Measurements from ENCODE around the gene ADCY9.
"Not testable (repeated sequence)": the region's sequence is repeated elsewhere in the genome, so short reads cannot be mapped to it uniquely, and the experiment has no call there.

Gene ADCY9

DNA sequence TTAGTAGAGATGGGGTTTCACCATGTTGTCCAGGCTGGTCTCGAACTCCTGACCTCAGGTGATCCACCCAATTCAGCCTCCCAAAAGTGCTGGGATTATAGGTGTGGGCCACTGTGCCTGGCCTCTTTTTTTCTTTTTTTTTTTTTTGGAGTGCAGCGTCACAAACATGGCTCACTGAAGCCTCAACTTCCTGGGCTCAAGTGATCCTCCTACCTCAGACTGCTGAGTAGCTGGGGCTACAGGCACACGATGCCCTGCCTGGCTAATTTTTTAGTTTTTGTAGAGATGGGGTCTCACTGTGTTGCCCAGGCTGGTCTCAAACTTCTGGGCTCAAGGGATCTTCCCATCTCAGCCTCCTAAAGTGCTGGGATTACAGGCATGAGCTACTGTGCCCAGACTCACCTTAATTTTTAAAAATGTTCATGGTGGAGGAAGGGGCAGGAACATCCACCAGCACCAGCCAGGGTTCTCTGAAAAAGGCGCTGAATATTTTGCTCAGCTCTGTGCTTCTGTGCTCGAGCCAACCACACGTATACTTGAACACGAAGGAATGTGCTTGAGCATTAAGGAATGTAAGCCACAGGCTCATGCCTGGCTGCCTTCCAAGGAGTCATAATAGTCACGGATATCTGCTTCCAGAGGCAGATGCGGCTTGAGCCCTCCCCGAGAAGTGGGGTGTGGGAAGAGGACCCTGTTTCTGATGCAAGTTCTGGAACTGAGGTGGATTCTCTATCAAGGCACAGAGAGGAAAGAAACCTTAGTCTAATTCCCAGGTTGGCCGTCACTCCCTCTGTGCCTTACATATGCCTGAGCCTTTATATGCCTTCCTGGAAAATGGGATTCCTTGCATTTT, 170.3 kb downstream of the ADCY9 start:
- Histone ChIP-seq H3K4me1 (ENCODE audit: control insufficient read depth, insufficient read depth, low read length) (no peaks in the 10 kb centered on the region), H3K9me3 (ENCODE audit: control insufficient read depth, insufficient read depth, low read depth, low read length) (no peaks in the 10 kb centered on the region), H3K36me3 (ENCODE audit: control insufficient read depth in 2 of 2, insufficient read depth in 1 of 2, low read length in 2 of 2) (no peaks in the 10 kb centered on the region), H3K4me3 (ENCODE audit: low read depth, low read length) (no peak overlapping the region), H3K27ac (ENCODE audit: extremely low read depth, low read depth, low read length) (no peak overlapping the region)
- CTCF ChIA-PET, result no interaction called here
- POLR2A ChIA-PET, result interaction anchor here (0.6 to 0.7 kb wide), 2 partner anchors 12 to 61 kb away, joined by 3 to 4 read pairs; no protein-coding TSS in a partner anchor
- 0 out of 2 replicates have a peak, but pooled peaks have one; percentile 37 for TF ChIP-seq ZNF692 (tag by site-specific recombination; IDR thresholded peaks at IDR 0.05)
- peak; percentile 52 for TF ChIP-seq ZNF335 (tag by site-specific recombination; conservative IDR thresholded peaks at IDR 0.05)
- TF ChIP-seq OSR2 (tag by site-specific recombination; IDR thresholded peaks at IDR 0.05), result peak; percentile 23
- 0 out of 2 replicates have a peak, but pooled peaks have one; percentile 15 for TF ChIP-seq ZBTB8A (tag by site-specific recombination; IDR thresholded peaks at IDR 0.05)
- TF ChIP-seq ZSCAN30 (tag by site-specific recombination; IDR thresholded peaks at IDR 0.05), result 0 out of 2 replicates have a peak, but pooled peaks have one; percentile 17
- TF ChIP-seq ZNF121 (tag by site-specific recombination; IDR thresholded peaks at IDR 0.05), result peak; percentile 95
- 0 out of 2 replicates have a peak, but pooled peaks have one; percentile 44 for TF ChIP-seq ZNF362 (tag by site-specific recombination; IDR thresholded peaks at IDR 0.05)
- 0 out of 2 replicates have a peak, but pooled peaks have one; percentile 39 for TF ChIP-seq ZNF600 (tag by site-specific recombination; IDR thresholded peaks at IDR 0.05)
- TF ChIP-seq ZNF274 (IDR thresholded peaks at IDR 0.05; ENCODE audit: low read length), result no peak
- TF ChIP-seq ZNF274 (tag by site-specific recombination; IDR thresholded peaks at IDR 0.05; ENCODE audit: borderline replicate concordance), result no peak
- 0 out of 2 replicates have a peak, but pooled peaks have one; percentile 30 for TF ChIP-seq ZBTB6 (tag by site-specific recombination; IDR thresholded peaks at IDR 0.05)
- TF ChIP-seq, protein P1, sequence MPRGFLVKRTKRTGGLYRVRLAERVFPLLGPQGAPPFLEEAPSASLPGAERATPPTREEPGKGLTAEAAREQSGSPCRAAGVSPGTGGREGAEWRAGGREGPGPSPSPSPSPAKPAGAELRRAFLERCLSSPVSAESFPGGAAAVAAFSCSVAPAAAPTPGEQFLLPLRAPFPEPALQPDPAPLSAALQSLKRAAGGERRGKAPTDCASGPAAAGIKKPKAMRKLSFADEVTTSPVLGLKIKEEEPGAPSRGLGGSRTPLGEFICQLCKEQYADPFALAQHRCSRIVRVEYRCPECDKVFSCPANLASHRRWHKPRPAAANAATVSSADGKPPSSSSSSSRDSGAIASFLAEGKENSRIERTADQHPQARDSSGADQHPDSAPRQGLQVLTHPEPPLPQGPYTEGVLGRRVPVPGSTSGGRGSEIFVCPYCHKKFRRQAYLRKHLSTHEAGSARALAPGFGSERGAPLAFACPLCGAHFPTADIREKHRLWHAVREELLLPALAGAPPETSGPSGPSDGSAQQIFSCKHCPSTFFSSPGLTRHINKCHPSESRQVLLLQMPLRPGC (tag by site-specific recombination; IDR thresholded peaks at IDR 0.05), result peak; percentile 96
- no peak for TF ChIP-seq ZNF19 (tag by site-specific recombination; IDR thresholded peaks at IDR 0.05; ENCODE audit: low read depth)
- peak; percentile 30; the same call in 1 of the 2 replicates for TF ChIP-seq ZBTB17 (tag by site-specific recombination; IDR thresholded peaks at IDR 0.05)
- TF ChIP-seq ZNF701 (tag by site-specific recombination; IDR thresholded peaks at IDR 0.05), result no peak
- no peak for TF ChIP-seq ZNF473 (tag by site-specific recombination; IDR thresholded peaks at IDR 0.05)
- TF ChIP-seq SCRT2 (tag by site-specific recombination; IDR thresholded peaks at IDR 0.05), result peak; percentile 68

GRCh38 chr16:3944457-3944856, 171.8 kb downstream of the ADCY9 start:
- H3K4me3 ChIP-seq (ENCODE audit: low read depth, low read length); H3K9me3 ChIP-seq (ENCODE audit: control insufficient read depth, insufficient read depth, low read depth, low read length); POLR2A ChIA-PET; H3K4me1 ChIP-seq (ENCODE audit: control insufficient read depth, insufficient read depth, low read length); H3K36me3 ChIP-seq (ENCODE audit: control insufficient read depth in 2 of 2, insufficient read depth in 1 of 2, low read length in 2 of 2); H3K27ac ChIP-seq (ENCODE audit: extremely low read depth, low read depth, low read length): not testable (repeated sequence)
- CTCF ChIA-PET, result interaction anchor here (0.7 kb wide), 1 partner anchor 65 kb away, joined by 3 read pairs; no protein-coding TSS in a partner anchor
- peak; percentile 50; the same call in 1 of the 2 replicates for TF ChIP-seq PRDM10 (tag by site-specific recombination; IDR thresholded peaks at IDR 0.05)
- TF ChIP-seq, protein P2, sequence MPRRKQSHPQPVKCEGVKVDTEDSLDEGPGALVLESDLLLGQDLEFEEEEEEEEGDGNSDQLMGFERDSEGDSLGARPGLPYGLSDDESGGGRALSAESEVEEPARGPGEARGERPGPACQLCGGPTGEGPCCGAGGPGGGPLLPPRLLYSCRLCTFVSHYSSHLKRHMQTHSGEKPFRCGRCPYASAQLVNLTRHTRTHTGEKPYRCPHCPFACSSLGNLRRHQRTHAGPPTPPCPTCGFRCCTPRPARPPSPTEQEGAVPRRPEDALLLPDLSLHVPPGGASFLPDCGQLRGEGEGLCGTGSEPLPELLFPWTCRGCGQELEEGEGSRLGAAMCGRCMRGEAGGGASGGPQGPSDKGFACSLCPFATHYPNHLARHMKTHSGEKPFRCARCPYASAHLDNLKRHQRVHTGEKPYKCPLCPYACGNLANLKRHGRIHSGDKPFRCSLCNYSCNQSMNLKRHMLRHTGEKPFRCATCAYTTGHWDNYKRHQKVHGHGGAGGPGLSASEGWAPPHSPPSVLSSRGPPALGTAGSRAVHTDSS (tag by site-specific recombination; IDR thresholded peaks at IDR 0.05), result peak; percentile 75; the same call in 1 of the 2 replicates
